SK-N-SH treated with all-trans-retinoic acid at 6 μM for 48 hours (cell line): Measurements from ENCODE around the gene SYNGR1.

Experiments
- ATAC-seq: fragments of 200-7000 bp; cut with Tn5 transposase; 3 replicates; pipeline ENCODE4 v1.9.1; 2020; ENCODE audit warnings: mild to moderate bottlenecking, moderate library complexity
- ARNTL ChIP-seq: fragments of 450-650 bp; formaldehyde crosslinking; IDR thresholded peaks from 2 replicates; pipeline ENCODE4 v1.5.0; 2020; ENCODE audit warnings: low read depth, mild to moderate bottlenecking, moderate library complexity, borderline replicate concordance
- BACH2 ChIP-seq: fragments of 250-450 bp; sonication (Bioruptor Pico); IDR thresholded peaks from 2 replicates; pipeline ENCODE4 v1.9.0; 2021; ENCODE audit warnings: mild to moderate bottlenecking, borderline replicate concordance
- CREB5 ChIP-seq: fragments of 250-450 bp; sonication (Bioruptor Pico); IDR thresholded peaks from 2 replicates; pipeline ENCODE4 v1.5.1; 2020; ENCODE audit warnings: low read depth, mild to moderate bottlenecking, moderate library complexity
- CSDC2 ChIP-seq: fragments of 250-450 bp; sonication (Bioruptor Pico); IDR thresholded peaks from 2 replicates; pipeline ENCODE4 v1.5.0; 2020; ENCODE audit warnings: mild to moderate bottlenecking, moderate library complexity
- ESRRG ChIP-seq: fragments of 250-450 bp; sonication (Bioruptor Pico); IDR thresholded peaks from 2 replicates; pipeline ENCODE4 v1.6.1; 2021; ENCODE audit warnings: mild to moderate bottlenecking
- GLIS3 ChIP-seq: fragments of 250-450 bp; sonication (Bioruptor Pico); IDR thresholded peaks from 2 replicates; pipeline ENCODE4 v1.5.0; 2020; ENCODE audit warnings: mild to moderate bottlenecking, moderate library complexity
- ISL1 ChIP-seq: fragments of 250-450 bp; sonication (Bioruptor Pico); IDR thresholded peaks from 2 replicates; pipeline ENCODE4 v2.1.2; 2022; ENCODE audit warnings: mild to moderate bottlenecking, moderate library complexity
- OSR1 ChIP-seq: fragments of 250-450 bp; sonication (Bioruptor Pico); IDR thresholded peaks from 2 replicates; pipeline ENCODE4 v1.8.0; 2022; ENCODE audit warnings: moderate library complexity, mild to moderate bottlenecking, inconsistent platforms
- PATZ1 ChIP-seq: fragments of 250-450 bp; sonication (Bioruptor Pico); IDR thresholded peaks from 2 replicates; pipeline ENCODE4 v1.8.0; 2020; ENCODE audit warnings: mild to moderate bottlenecking, moderate library complexity, borderline replicate concordance
- RARB ChIP-seq: fragments of 250-450 bp; sonication (Bioruptor Pico); IDR thresholded peaks from 2 replicates; pipeline ENCODE4 v1.8.0; 2021; ENCODE audit warnings: mild to moderate bottlenecking, moderate library complexity
- SNAI2 ChIP-seq: fragments of 250-450 bp; sonication (Bioruptor Pico); IDR thresholded peaks from 2 replicates; pipeline ENCODE4 v1.5.0; 2020; ENCODE audit warnings: mild to moderate bottlenecking, moderate library complexity
- TCF4 ChIP-seq: fragments of 250-450 bp; sonication (Bioruptor Pico); IDR thresholded peaks from 2 replicates; pipeline ENCODE4 v1.8.0; 2021; ENCODE audit warnings: mild to moderate bottlenecking, moderate library complexity, borderline replicate concordance
- TOX ChIP-seq: fragments of 250-450 bp; sonication (Bioruptor Pico); IDR thresholded peaks from 2 replicates; pipeline ENCODE4 v1.8.0; 2021; ENCODE audit warnings: mild to moderate bottlenecking, moderate library complexity, borderline replicate concordance
- ZC3H10 ChIP-seq: fragments of 250-450 bp; sonication (Bioruptor Pico); IDR thresholded peaks from 2 replicates; pipeline ENCODE4 v1.5.1; 2021; ENCODE audit warnings: mild to moderate bottlenecking, moderate library complexity
- ZFP3 ChIP-seq: fragments of 250-450 bp; sonication (Bioruptor Pico); IDR thresholded peaks from 2 replicates; pipeline ENCODE4 v1.5.0; 2020; ENCODE audit warnings: mild to moderate bottlenecking, moderate library complexity
- ZNF565 ChIP-seq: fragments of 450-650 bp; formaldehyde crosslinking; conservative IDR thresholded peaks from 2 replicates; pipeline ENCODE4 v1.5.0; 2020; ENCODE audit warnings: low read depth, mild to moderate bottlenecking, moderate library complexity
- ZNF70 ChIP-seq: fragments of 450-650 bp; formaldehyde crosslinking; IDR thresholded peaks from 2 replicates; pipeline ENCODE4 v1.5.0; 2020; ENCODE audit warnings: mild to moderate bottlenecking, moderate library complexity
- ZNF8 ChIP-seq: fragments of 450-650 bp; formaldehyde crosslinking; IDR thresholded peaks from 2 replicates; pipeline ENCODE4 v1.5.0; 2020; ENCODE audit warnings: mild to moderate bottlenecking, moderate library complexity
- TF ChIP-seq, protein P1 (sequence below): fragments of 250-450 bp; sonication (Bioruptor Pico); IDR thresholded peaks from 2 replicates; pipeline ENCODE4 v1.8.0; 2021; ENCODE audit warnings: low read depth, mild to moderate bottlenecking, moderate library complexity, borderline replicate concordance
- TF ChIP-seq, protein P2 (sequence below): fragments of 250-450 bp; sonication (Bioruptor Pico); IDR thresholded peaks from 2 replicates; pipeline ENCODE4 v1.5.0; 2020; ENCODE audit warnings: mild to moderate bottlenecking, moderate library complexity

Gene SYNGR1

DNA sequence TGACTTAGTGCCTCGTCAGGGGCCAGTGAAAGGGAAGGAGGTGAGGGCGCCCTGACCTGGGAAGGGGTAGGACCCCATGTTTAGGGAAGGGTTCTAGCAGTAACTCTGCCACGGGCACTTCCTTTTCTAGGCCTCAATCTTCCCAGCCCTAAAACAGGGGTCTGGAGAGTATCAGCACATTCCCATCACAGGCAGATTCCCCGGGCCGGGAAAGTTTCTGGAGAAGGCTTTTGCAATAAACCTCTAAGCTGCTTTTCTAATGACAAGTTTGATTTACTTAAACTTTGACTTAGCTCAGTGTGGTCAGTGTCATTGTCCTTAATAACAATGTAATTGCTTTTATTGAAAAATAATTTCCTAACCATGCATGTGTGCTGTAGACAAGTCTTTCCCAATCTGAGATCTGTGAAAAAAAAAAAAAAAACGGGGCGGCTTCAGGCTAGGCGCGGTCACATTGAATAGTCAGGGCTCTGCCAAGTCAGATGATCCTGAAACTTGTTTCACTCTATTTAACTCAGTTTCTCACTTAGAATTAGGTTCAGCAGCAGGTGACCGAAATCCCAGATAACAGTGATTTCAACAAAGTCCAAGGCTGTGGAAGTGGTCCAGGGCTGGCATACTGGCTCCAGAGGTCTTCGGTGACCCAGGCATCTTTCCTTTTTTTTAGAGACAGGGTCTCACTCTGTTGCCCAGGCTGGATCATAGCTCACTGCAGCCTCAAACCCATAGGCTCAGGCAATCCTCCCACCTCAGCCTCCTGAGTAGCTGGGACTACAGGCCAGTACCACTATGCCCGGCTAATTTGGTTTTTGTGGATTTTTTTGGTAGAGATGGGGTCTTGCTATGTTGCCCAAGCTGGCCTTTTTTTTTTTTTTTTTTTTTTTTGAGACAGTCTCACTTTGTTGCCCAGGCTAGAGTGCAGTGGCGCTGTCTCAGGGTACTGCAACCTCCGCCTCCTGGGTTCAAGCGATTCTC, 30.3 kb downstream of the SYNGR1 start (continued):
- TF ChIP-seq, protein P1, sequence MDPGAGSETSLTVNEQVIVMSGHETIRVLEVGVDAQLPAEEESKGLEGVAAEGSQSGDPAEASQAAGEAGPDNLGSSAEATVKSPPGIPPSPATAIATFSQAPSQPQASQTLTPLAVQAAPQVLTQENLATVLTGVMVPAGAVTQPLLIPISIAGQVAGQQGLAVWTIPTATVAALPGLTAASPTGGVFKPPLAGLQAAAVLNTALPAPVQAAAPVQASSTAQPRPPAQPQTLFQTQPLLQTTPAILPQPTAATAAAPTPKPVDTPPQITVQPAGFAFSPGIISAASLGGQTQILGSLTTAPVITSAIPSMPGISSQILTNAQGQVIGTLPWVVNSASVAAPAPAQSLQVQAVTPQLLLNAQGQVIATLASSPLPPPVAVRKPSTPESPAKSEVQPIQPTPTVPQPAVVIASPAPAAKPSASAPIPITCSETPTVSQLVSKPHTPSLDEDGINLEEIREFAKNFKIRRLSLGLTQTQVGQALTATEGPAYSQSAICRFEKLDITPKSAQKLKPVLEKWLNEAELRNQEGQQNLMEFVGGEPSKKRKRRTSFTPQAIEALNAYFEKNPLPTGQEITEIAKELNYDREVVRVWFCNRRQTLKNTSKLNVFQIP (CRISPR knock-in tag): no peak
- no peak for TF ChIP-seq SNAI2 (CRISPR knock-in tag)
- no peak for TF ChIP-seq OSR1
- no peak for TF ChIP-seq BACH2 (CRISPR knock-in tag)

DNA sequence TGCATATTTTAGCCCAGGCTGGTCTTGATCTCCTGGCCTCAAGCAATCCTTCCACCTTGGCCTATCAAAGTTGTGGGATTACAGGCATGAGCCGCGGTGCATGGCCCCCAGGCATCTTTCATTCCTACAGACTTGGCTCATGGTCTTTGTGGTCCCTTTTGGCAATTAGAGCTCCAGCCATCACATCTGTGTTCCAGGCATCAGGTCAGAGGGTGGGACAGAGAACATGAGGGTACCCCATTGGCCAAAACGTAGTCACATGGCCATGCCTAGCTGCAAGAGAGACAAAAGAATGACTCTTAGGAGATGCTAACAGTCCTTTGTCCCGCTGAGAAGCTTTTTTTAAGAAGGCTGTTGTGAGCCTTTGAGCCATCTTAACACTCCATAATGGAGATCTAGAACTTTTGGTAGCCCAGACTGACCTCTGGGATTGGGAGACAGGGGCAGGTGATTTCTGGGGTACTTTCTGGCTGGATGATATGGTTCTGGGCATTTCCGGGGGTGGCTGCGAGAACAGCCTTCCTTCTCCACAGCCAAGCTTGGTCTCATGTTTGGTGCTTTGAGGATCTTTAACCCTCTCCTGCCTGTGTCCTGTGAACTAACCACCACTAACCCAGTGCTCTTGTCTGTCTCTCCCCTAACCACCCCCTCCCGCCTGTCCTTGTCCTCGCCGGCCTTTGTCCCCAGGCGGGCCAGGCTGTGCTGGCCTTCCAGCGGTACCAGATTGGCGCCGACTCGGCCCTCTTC, 31.4 kb downstream of the SYNGR1 start:
- TF ChIP-seq ZC3H10 (CRISPR knock-in tag): no peak
- TF ChIP-seq SNAI2 (CRISPR knock-in tag): no peak
- TF ChIP-seq ISL1 (CRISPR knock-in tag): no peak
- no peak for TF ChIP-seq ARNTL
- TF ChIP-seq BACH2 (CRISPR knock-in tag): no peak
- no peak for TF ChIP-seq TCF4 (CRISPR knock-in tag)
- TF ChIP-seq, protein P2, sequence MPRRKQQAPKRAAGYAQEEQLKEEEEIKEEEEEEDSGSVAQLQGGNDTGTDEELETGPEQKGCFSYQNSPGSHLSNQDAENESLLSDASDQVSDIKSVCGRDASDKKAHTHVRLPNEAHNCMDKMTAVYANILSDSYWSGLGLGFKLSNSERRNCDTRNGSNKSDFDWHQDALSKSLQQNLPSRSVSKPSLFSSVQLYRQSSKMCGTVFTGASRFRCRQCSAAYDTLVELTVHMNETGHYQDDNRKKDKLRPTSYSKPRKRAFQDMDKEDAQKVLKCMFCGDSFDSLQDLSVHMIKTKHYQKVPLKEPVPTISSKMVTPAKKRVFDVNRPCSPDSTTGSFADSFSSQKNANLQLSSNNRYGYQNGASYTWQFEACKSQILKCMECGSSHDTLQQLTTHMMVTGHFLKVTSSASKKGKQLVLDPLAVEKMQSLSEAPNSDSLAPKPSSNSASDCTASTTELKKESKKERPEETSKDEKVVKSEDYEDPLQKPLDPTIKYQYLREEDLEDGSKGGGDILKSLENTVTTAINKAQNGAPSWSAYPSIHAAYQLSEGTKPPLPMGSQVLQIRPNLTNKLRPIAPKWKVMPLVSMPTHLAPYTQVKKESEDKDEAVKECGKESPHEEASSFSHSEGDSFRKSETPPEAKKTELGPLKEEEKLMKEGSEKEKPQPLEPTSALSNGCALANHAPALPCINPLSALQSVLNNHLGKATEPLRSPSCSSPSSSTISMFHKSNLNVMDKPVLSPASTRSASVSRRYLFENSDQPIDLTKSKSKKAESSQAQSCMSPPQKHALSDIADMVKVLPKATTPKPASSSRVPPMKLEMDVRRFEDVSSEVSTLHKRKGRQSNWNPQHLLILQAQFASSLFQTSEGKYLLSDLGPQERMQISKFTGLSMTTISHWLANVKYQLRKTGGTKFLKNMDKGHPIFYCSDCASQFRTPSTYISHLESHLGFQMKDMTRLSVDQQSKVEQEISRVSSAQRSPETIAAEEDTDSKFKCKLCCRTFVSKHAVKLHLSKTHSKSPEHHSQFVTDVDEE: no peak
- no peak for TF ChIP-seq ZNF70 (CRISPR knock-in tag)
- TF ChIP-seq ESRRG: no peak
- TF ChIP-seq ZNF565 (CRISPR knock-in tag): no peak
- TF ChIP-seq TOX (CRISPR knock-in tag): no peak
- TF ChIP-seq, protein P1 (CRISPR knock-in tag): no peak
- TF ChIP-seq GLIS3 (CRISPR knock-in tag): no peak
- no peak for TF ChIP-seq PATZ1
- no peak for TF ChIP-seq CSDC2
- no peak for TF ChIP-seq RARB (CRISPR knock-in tag)
- TF ChIP-seq CREB5: no peak
- TF ChIP-seq ZNF8: no peak
- no peak for TF ChIP-seq ZFP3 (CRISPR knock-in tag)
- ATAC-seq: no peak

DNA sequence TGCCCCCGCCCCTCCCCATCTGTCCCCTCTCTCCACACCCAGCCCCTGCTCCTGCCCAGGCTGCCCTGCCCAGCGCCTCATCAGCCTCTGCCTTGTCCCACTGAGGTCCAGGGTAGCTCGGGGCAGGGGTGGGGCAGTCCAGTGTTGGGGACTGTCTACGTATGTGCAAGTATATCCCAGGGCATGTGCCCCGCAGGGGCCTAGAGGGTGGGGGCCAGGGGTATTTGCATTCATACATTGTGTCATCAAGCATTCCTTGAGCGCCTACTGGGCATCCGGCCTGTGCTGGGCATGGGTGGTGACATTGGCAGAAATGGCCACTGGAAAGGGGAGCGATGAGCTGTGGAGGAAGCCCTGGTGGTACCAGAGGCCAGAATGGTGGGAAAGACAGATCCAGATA, 32.1 kb downstream of the SYNGR1 start:
- TF ChIP-seq CREB5 (no peak), ISL1 (CRISPR knock-in tag) (no peak), BACH2 (CRISPR knock-in tag) (no peak), TOX (CRISPR knock-in tag) (no peak), ZNF8 (no peak), CSDC2 (no peak), ESRRG (no peak), ARNTL (no peak), ZFP3 (CRISPR knock-in tag) (no peak), RARB (CRISPR knock-in tag) (no peak), ZNF565 (CRISPR knock-in tag) (no peak), GLIS3 (CRISPR knock-in tag) (no peak), TCF4 (CRISPR knock-in tag) (no peak), OSR1 (no peak)
- TF ChIP-seq, protein P2: no peak
- TF ChIP-seq, all 23 proteins: peak for 0
- ATAC-seq: no peak
